Pancreas (tissue), 10 donors: ENCODE data around the gene EEF1A2. TPM values are rescaled to one million over a fixed set of nuclear protein-coding genes. Genes with fewer than 3 reads are reported as not detected.

ENCODE experiments used
- ATAC-seq, 4 donors: fragments of 200-7000 bp; cut with Tn5 transposase; one replicate each; pipeline versions ENCODE4 v1.8.0 to v1.9.1; 2020; ENCODE audit warnings: mild to moderate bottlenecking in 4 of 4, moderate library complexity in 4 of 4
- DNase-seq, 6 donors: peaks; one replicate each; pipeline ENCODE4 v3.0.0-alpha.2; 2020
- FAIRE-seq: peaks from 2 replicates; lab custom pipeline; 2012; peaks lifted over from hg19 to GRCh38; lab: Jason Lieb, UNC
- H3K27ac ChIP-seq, 4 donors: fragments of 200-600 bp; sonication (generic); 1 replicate in 3 of 4; 2 replicates in 1 of 4; pipeline versions ENCODE4 v1.5.0 to v1.8.0; 2020
- H3K27me3 ChIP-seq, 4 donors: fragments of 200-600 bp; one replicate each; pipeline ENCODE4 v1.8.0; 2021
- H3K36me3 ChIP-seq, 3 donors: fragments of 200-600 bp; sonication (generic) in 1 of 3; one replicate each; pipeline versions ENCODE4 v1.5.0 to v1.8.0; 2020 to 2021
- H3K4me1 ChIP-seq, 3 donors: fragments of 200-600 bp; one replicate each; pipeline ENCODE4 v1.8.0; 2021
- H3K4me3 ChIP-seq, 4 donors: fragments of 200-600 bp; sonication (generic) in 2 of 4; one replicate each; pipeline versions ENCODE4 v1.5.0 to v1.8.0; 2020 to 2021
- H3K9me3 ChIP-seq, 4 donors: fragments of 200-600 bp; one replicate each; pipeline ENCODE4 v1.8.0; 2021
- WGBS, 2 donors: extraction: QIAGEN DNeasy Blood & Tissue Kit; methylation state at CpG; one replicate each; pipeline ENCODE4 v1.1.7; 2013; 5-methylcytosine and 5-hydroxymethylcytosine counted together
- intact Hi-C, 3 donors: fragments of 100-400 bp; cut with DNase I; formaldehyde crosslinking; loops; one replicate each; pipeline versions ENCODE4 v1.11.1 to v1.14.2; 2022
- polyA plus RNA-seq, 2 donors: library from polyadenylated mRNA; stranded (reverse); fragments of 200-250 nt; gene quantifications; one replicate each; pipeline ENCODE4 v1.2.3, GENCODE V29; 2013
- total RNA-seq, 6 donors: library from RNA; stranded (reverse); fragmentation: NEBNext Ultra II Directional in 4 of 6; extraction: Animal tissue kit (Norgen Biotek cat#: 25700) in 4 of 6; gene quantifications; one replicate each; pipeline versions ENCODE4 v1.2.1 to v1.2.4, GENCODE V29; 2021 to 2023
- TF ChIP-seq, protein P1 (sequence below), 4 donors: fragments of 200-600 bp; sonication (generic) in 3 of 4; IDR thresholded peaks; one replicate each; pipeline versions ENCODE4 v1.5.0 to v1.8.0; 2021; ENCODE audit warnings: antibody characterized with exemption in 4 of 4
- donor health status: healthy with polysubstance abuse.
- donor health status: DM: no; HTN: no; CAD: no; lungs with moderate emphysema.
- donor health status: DM: no; HTN: no; CAD: no.
- donor health status: control.
- donor health status: control.
- donor health status: Bipolar disorder and iron deficiency.
- donor health status: DM: yes; HTN: yes; CAD: no.
- donor health status: DM: no; HTN: no; CAD: no.
- donor health status: DM: no; HTN: no; CAD: no.
- donor health status: DM: yes; HTN: yes; CAD: no.

Gene EEF1A2
- total and polyA plus RNA-seq, 8 donors = 5.0 to 86.9 (median 19.7) TPM

DNA sequence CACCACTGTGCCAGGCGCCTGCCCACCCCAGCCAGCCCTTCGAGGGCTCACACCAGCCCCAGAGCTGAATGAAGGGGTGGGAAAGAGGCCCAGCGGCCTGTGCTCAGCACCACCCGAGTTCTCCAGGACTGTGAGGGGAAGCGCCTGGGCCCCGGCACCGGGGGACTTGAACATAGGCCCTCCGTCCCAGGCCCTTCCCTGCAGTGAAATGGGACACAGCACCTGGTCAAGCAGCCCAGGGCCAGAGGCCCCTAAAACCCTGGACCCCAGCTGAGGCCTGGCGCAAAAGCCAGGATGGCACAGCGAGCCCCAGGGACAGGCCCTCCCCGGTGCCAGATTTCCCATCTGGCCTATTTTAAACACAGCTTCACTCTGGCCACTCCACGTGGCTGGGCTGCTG lies 30.5 kb downstream of the EEF1A2 start:
- Histone ChIP-seq H3K4me1 (peaks cover 0 to 6% (median 5%) of the 10 kb centered on the region in 3 donors), H3K27ac (no peak overlapping the region), H3K36me3 (no peaks in the 10 kb centered on the region), H3K4me3 (no peak overlapping the region), H3K27me3 (peaks cover 0 to 12% (median 4%) of the 10 kb centered on the region in 4 donors), H3K9me3 (no peaks in the 10 kb centered on the region)
- TF ChIP-seq, protein P1, sequence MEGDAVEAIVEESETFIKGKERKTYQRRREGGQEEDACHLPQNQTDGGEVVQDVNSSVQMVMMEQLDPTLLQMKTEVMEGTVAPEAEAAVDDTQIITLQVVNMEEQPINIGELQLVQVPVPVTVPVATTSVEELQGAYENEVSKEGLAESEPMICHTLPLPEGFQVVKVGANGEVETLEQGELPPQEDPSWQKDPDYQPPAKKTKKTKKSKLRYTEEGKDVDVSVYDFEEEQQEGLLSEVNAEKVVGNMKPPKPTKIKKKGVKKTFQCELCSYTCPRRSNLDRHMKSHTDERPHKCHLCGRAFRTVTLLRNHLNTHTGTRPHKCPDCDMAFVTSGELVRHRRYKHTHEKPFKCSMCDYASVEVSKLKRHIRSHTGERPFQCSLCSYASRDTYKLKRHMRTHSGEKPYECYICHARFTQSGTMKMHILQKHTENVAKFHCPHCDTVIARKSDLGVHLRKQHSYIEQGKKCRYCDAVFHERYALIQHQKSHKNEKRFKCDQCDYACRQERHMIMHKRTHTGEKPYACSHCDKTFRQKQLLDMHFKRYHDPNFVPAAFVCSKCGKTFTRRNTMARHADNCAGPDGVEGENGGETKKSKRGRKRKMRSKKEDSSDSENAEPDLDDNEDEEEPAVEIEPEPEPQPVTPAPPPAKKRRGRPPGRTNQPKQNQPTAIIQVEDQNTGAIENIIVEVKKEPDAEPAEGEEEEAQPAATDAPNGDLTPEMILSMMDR (IDR thresholded peaks at IDR 0.05) = no peak
- ATAC-seq (no peak), DNase-seq (no peak), FAIRE-seq (no peak)
- intact Hi-C loops = no loop called here
- 54 to 70% methylated on average over 12 of the region's 12 CpGs for WGBS, 2 donors

DNA sequence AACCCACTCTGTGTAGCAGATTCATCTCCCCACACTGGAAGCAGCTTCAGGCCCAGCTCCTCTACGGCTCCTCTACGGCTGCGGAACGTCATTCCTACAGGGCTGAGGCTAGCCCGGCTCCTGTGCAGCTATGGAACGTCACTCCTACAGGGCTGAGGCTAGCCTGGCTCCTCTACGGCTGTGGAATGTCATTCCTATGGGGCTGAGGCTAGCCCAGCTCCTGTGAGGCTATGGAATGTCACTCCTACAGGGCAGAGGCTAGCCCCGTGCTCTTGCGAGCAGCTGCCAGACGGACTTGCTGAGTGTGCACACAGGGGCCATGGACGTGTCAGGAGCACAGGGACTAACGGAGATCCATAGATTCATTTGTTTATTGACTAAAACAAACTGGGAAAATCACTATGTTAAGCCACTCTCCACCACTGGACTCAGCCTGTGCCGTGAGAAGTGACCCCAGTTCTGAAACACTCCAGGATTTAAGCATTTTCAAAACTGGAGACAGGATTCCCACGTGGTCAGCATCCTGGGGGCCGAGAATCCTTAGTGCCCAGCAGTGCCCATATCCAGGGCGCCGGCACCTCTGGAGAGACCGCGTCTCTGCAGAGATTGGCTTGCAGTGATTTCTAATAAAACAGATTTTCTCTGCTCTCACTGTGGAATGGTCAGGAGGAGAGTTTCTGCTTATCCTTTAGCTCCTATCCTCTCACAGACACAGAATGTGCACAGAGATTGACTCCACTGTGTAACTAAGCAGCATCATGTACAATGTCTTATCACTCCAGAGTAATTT lies 31.4 kb downstream of the EEF1A2 start:
- no peak for FAIRE-seq
- WGBS, 2 donors = 46 to 53% methylated on average over 19 of the region's 19 CpGs
- Histone ChIP-seq H3K27ac (no peak overlapping the region), H3K36me3 (no peaks in the 10 kb centered on the region), H3K27me3 (peaks cover 0 to 12% (median 4%) of the 10 kb centered on the region in 4 donors), H3K4me1 (peaks cover 0 to 6% (median 5%) of the 10 kb centered on the region in 3 donors), H3K9me3 (no peaks in the 10 kb centered on the region), H3K4me3 (no peak overlapping the region)
- intact Hi-C loops = no loop called here
- TF ChIP-seq, protein P1 (IDR thresholded peaks at IDR 0.05) = no peak
- DNase-seq = no peak
- no peak for ATAC-seq

DNA sequence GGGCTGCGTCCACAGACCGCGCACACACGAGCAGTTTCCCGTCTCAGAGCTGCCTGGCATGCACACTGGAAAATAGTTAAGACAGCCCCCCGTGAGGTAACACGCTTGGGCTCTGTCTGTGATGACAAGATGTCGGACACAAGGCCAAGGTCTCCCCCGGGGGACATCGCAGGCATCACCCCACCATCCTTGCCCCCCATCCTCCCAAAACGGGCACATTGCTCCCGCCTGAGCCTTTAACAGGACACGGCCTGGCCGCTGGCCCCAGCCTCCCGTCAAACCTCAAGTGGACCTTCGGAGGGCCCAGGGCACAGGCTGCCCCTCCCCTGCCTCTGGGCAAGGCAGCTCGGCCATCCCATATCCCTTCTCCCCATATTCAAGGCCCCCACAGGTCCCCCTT lies 32.0 kb downstream of the EEF1A2 start:
- no peaks in the 10 kb centered on the region for H3K9me3 ChIP-seq
- 67 to 69% methylated on average over 17 of the region's 17 CpGs for WGBS, 2 donors
- intact Hi-C loops = no loop called here
- H3K27ac ChIP-seq = no peak overlapping the region
- no peak for FAIRE-seq
- H3K4me3 ChIP-seq = no peak overlapping the region
- H3K4me1 ChIP-seq = peaks cover 0 to 3% (median 1%) of the 10 kb centered on the region in 3 donors
- ATAC-seq = no peak
- H3K27me3 ChIP-seq = peaks cover 0 to 8% (median 2%) of the 10 kb centered on the region in 4 donors
- TF ChIP-seq, protein P1 (IDR thresholded peaks at IDR 0.05) = no peak
- no peaks in the 10 kb centered on the region for H3K36me3 ChIP-seq
- DNase-seq = no peak

DNA sequence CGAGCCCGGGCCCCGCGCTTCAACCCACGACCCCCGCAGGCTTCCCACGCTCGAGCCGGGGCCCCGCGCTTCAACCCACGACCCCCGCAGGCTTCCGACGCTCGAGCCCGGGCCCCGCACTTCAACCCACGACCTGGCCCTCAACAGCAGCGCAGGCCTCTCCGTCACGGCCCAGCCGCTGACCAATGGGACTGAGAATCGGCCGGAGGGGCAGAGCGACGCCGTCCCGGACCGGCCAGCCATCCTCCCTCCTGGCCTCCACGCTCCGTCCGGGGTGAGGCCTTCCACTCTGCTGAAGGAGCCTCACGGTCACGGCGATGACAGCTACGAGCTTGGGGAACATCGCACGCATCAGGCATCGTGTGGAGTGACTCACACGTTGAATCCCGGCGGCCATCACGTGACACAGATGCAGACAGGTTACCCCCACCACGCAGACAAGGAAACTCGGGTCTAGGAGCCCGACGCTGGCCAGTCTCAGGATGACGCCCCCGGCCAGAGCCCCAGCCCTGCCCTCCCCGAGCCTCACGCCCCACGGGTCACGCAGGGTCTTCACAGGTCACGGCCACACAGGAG lies 32.5 kb downstream of the EEF1A2 start:
- intact Hi-C loops = no loop called here

More for the DNA sequence above, 32.5 kb downstream of the EEF1A2 start:
- Histone ChIP-seq H3K36me3 (no peaks in the 10 kb centered on the region), H3K4me3 (no peak overlapping the region), H3K27me3 (peaks cover 0 to 3% (median 1%) of the 10 kb centered on the region in 4 donors), H3K9me3 (no peaks in the 10 kb centered on the region), H3K4me1 (no peaks in the 10 kb centered on the region), H3K27ac (no peak overlapping the region)
- FAIRE-seq (no peak), ATAC-seq (no peak), DNase-seq (no peak)
- TF ChIP-seq, protein P1 (IDR thresholded peaks at IDR 0.05) = no peak
- 68 to 71% methylated on average over 52 to 55 of the region's 55 CpGs for WGBS, 2 donors
